Right lobe of liver (tissue), 6 donors: ENCODE data around the gene SNX9. TPM values are rescaled to one million over a fixed set of nuclear protein-coding genes. Genes with fewer than 3 reads are reported as not detected.

Experiments used
- ATAC-seq, 4 donors: fragments of 200-7000 bp; cut with Tn5 transposase; one replicate each; pipeline ENCODE4 v1.9.1; 2020; ENCODE audit warnings: mild to moderate bottlenecking in 4 of 4, moderate library complexity in 4 of 4
- DNase-seq, 3 donors: peaks; one replicate each; pipeline ENCODE4 v3.0.0-alpha.2; 2020
- H3K27ac ChIP-seq, 3 donors: fragments of 200-600 bp; one replicate each; pipeline ENCODE4 v1.8.0; 2022
- H3K27me3 ChIP-seq, 2 donors: fragments of 200-600 bp; one replicate each; pipeline ENCODE4 v1.8.0; 2022
- H3K36me3 ChIP-seq, 4 donors: fragments of 200-600 bp; sonication (generic) in 1 of 4; one replicate each; pipeline versions ENCODE4 v1.5.1 to v1.8.0; 2017 to 2022; ENCODE audit warnings: control low read depth in 1 of 4
- H3K4me1 ChIP-seq, 4 donors: fragments of 200-600 bp; sonication (generic) in 1 of 4; one replicate each; pipeline versions ENCODE4 v1.5.1 to v1.8.0; 2017 to 2022; ENCODE audit warnings: control low read depth in 1 of 4
- H3K4me3 ChIP-seq, 3 donors: fragments of 200-600 bp; one replicate each; pipeline ENCODE4 v1.8.0; 2022
- H3K9me3 ChIP-seq, 4 donors: fragments of 200-600 bp; sonication (generic) in 1 of 4; one replicate each; pipeline versions ENCODE4 v1.5.1 to v1.8.0; 2017 to 2022; ENCODE audit warnings: control low read depth in 1 of 4
- POLR2A ChIP-seq: fragments of 450-650 bp; IDR thresholded peaks from one replicate; pipeline ENCODE4 v1.6.1; 2017; ENCODE audit warnings: antibody characterized with exemption, mild to moderate bottlenecking
- WGBS: methylation state at CpG from one replicate; pipeline ENCODE4 v1.1.6; 2018; ENCODE audit warnings: low coverage, low lambda C conversion rate; ENCODE audit not compliant: insufficient coverage; ENCODE audit errors: missing lambda C conversion rate; 5-methylcytosine and 5-hydroxymethylcytosine counted together
- intact Hi-C, 2 donors: fragments of 100-400 bp; cut with DNase I; formaldehyde crosslinking; loops; one replicate each; pipeline versions ENCODE4 v1.11.2 to v1.14.1; 2022
- total RNA-seq, 6 experiments: library from RNA; depleted of rRNA in 2 of 6; stranded (reverse); fragments of >200 nt in 2 of 6; fragmentation: NEBNext Ultra II Directional in 3 of 6; extraction: Animal tissue kit (Norgen Biotek cat#: 25700) in 3 of 6; gene quantifications; one replicate each; pipeline versions ENCODE4 v1.1.0 to v1.2.4, GENCODE V29; 2016 to 2023
- TF ChIP-seq, protein P1 (sequence below), 4 donors: fragments of 200-600 bp in 3 of 4; fragments of 450-650 bp in 1 of 4; IDR thresholded peaks; one replicate each; pipeline versions ENCODE4 v1.5.1 to v1.8.0; 2016 to 2022; ENCODE audit warnings: antibody characterized with exemption in 4 of 4, mild to moderate bottlenecking in 2 of 4
- donor health status: DM: no; HTN: yes; CAD: no.
- donor health status: DM: no; HTN: no; CAD: no.
- donor health status: DM: no; HTN: no; CAD: no.
- donor health status: DM: no; HTN: yes; CAD: no.
- donor health status: DM: no; HTN: yes; CAD: no.

Gene SNX9
- total RNA-seq, 6 experiments from 2014 or later, result 24.6 to 38.0 (median 29.3) TPM

DNA sequence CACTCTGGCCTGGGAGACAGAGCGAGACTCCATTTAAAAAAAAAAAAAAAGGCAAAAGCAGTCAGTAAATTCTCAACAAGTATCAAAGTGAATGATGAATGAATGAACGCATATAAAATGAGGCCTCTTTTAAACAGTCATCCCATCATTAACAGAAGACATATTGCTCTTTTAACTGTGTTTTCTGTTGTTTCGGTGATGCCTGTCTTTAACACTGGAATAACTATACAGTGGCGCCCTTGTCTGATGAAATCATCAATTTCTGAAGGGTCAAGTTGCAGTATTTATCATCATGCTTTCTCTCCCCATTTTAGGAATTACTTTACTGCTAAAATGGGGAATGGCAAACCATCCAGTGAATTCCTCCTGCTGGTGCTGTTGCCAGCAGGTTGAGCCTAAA lies 45.7 kb upstream of the SNX9 start:
- H3K27me3 ChIP-seq, result no peaks in the 10 kb centered on the region
- DNase-seq (no peak), ATAC-seq (no peak)
- H3K4me1 ChIP-seq, result no peaks in the 10 kb centered on the region
- TF ChIP-seq, protein P1, sequence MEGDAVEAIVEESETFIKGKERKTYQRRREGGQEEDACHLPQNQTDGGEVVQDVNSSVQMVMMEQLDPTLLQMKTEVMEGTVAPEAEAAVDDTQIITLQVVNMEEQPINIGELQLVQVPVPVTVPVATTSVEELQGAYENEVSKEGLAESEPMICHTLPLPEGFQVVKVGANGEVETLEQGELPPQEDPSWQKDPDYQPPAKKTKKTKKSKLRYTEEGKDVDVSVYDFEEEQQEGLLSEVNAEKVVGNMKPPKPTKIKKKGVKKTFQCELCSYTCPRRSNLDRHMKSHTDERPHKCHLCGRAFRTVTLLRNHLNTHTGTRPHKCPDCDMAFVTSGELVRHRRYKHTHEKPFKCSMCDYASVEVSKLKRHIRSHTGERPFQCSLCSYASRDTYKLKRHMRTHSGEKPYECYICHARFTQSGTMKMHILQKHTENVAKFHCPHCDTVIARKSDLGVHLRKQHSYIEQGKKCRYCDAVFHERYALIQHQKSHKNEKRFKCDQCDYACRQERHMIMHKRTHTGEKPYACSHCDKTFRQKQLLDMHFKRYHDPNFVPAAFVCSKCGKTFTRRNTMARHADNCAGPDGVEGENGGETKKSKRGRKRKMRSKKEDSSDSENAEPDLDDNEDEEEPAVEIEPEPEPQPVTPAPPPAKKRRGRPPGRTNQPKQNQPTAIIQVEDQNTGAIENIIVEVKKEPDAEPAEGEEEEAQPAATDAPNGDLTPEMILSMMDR (IDR thresholded peaks at IDR 0.05), result no peak
- TF ChIP-seq POLR2A, result no peak
- WGBS, result 96% methylated on average over 4 of the region's 4 CpGs
- no peak overlapping the region for H3K4me3 ChIP-seq
- no peaks in the 10 kb centered on the region for H3K9me3 ChIP-seq
- intact Hi-C loops, result no loop called here
- H3K27ac ChIP-seq, result no peak overlapping the region
- H3K36me3 ChIP-seq, result no peaks in the 10 kb centered on the region

DNA sequence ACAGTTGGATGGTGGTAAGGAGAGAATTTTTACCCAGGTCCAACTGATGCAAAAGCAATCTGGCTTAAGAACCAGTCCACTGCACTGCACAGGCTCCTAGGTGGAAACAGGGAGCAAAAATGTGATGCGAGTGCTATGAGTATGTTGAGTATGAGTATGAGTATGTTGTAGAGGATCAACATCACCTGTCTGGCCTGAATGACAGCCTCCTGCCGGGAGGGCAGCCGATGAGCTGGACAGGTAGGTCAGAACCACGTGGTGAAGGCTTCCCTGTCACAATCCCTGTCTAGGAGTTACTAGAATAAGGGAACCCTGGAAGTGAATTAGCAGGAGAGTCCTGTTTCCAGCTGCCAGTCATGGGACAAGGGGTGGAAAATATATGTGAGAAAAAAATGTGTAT lies 44.3 kb upstream of the SNX9 start:
- Histone ChIP-seq H3K4me1 (no peaks in the 10 kb centered on the region), H3K27ac (no peak overlapping the region), H3K4me3 (no peak overlapping the region), H3K27me3 (no peaks in the 10 kb centered on the region), H3K9me3 (no peaks in the 10 kb centered on the region), H3K36me3 (no peaks in the 10 kb centered on the region)
- no peak for ATAC-seq
- no peak for TF ChIP-seq POLR2A
- TF ChIP-seq, protein P1 (IDR thresholded peaks at IDR 0.05), result no peak
- intact Hi-C loops, result no loop called here
- WGBS, result 86% methylated on average over 4 of the region's 4 CpGs
- DNase-seq, result no peak

DNA sequence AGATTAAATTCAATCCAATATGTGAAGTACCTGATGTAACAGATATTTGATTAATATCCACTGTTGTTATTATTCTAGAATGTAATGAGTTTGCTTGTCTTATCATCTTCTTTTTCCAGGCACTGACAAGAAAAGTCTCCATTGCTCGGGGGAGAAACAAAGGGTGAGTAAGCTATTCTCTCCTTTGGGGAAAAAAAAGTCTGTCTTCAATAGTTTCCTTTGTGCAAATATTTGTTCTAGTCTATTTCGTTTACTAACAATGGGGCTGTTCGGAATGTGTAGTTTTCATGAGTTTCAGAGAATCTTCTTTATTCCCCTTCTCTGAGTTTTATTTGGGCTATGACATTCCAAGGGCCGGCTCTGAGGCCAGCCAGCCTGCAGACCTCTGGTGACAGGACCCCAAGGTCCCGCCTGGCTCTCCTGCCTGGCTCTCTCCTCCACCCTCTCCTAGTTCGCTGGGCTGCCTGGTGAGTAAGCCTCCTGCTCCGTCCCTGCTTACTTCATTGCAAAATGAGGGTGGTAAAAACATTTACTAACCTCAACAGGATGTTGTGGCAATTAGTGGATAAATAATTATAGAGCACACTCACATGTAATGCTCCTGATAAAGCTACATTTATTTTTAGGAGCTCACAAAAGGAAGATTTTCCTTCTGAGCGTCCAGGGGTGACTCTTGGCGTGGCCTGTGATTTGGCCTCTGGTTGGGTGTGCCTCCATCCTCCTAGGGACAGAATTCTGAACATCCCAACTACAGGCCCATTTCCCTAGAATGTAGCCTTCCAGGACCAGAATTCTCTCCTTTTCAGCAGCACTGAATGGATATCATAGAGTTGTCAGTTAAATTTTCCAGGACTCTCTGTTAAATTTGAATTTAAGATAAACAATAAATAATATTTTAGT lies 43.1 kb upstream of the SNX9 start:
- Histone ChIP-seq H3K4me3 (no peak overlapping the region), H3K4me1 (no peaks in the 10 kb centered on the region), H3K9me3 (no peaks in the 10 kb centered on the region), H3K36me3 (no peaks in the 10 kb centered on the region), H3K27me3 (no peaks in the 10 kb centered on the region), H3K27ac (no peak overlapping the region)
- DNase-seq (no peak), ATAC-seq (no peak)
- 66% methylated on average over 7 of the region's 9 CpGs for WGBS
- TF ChIP-seq POLR2A, result no peak
- TF ChIP-seq, protein P1 (IDR thresholded peaks at IDR 0.05), result no peak
- intact Hi-C loops, result no loop called here

DNA sequence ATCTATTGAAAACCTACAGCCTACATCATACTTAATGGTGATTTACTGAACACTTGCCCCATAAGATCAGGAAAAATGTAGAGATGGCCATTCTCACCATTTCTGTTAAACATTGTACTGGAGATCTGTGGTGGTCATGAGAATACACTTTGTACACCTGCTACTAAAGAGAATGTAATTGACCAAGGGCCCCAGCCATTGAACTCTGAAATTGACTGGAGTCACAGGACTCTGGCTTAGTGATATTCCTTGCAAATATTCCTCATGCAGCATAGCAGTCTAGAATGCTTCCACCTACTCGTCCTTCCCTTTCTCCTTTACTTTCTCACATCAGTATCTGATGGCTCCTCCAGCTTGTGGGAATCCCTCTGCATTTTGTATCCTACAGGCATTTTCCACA lies 37.4 kb upstream of the SNX9 start:
- ATAC-seq (no peak), DNase-seq (no peak)
- no peaks in the 10 kb centered on the region for H3K27me3 ChIP-seq
- WGBS, result 86% methylated on average over 1 of the region's 1 CpG
- TF ChIP-seq, protein P1 (IDR thresholded peaks at IDR 0.05), result no peak
- TF ChIP-seq POLR2A, result no peak
- no peak overlapping the region for H3K27ac ChIP-seq
- intact Hi-C loops, result no loop called here
- no peaks in the 10 kb centered on the region for H3K36me3 ChIP-seq
- H3K4me1 ChIP-seq, result peaks cover 0 to 10% (median 0%) of the 10 kb centered on the region in 4 donors
- no peaks in the 10 kb centered on the region for H3K9me3 ChIP-seq
- H3K4me3 ChIP-seq, result no peak overlapping the region
